Skeletal muscle tissue (tissue), 4 donors: ENCODE measurements around the gene CHMP1B. TPM values are rescaled to one million over a fixed set of nuclear protein-coding genes. Genes with fewer than 3 reads are reported as not detected.

Source experiments
- H3K27ac ChIP-seq: one replicate; pipeline ENCODE4 v1.7.0; 2013; ENCODE audit warnings: mild to moderate bottlenecking, low read depth, low read length, inconsistent platforms
- H3K27me3 ChIP-seq, 3 donors: one replicate each; pipeline ENCODE4 v1.7.0; 2013; ENCODE audit warnings: low read length in 3 of 3; ENCODE audit not compliant: control insufficient read depth in 3 of 3, insufficient read depth in 3 of 3
- H3K36me3 ChIP-seq, 3 donors: one replicate each; pipeline ENCODE4 v1.7.0; 2013; ENCODE audit warnings: low read length in 3 of 3; ENCODE audit not compliant: control insufficient read depth in 3 of 3, insufficient read depth in 3 of 3
- H3K4me1 ChIP-seq, 3 donors: one replicate each; pipeline ENCODE4 v1.7.0; 2013; ENCODE audit warnings: low read length in 3 of 3, mild to moderate bottlenecking in 3 of 3; ENCODE audit not compliant: control insufficient read depth in 3 of 3, insufficient read depth in 3 of 3
- H3K4me3 ChIP-seq, 3 donors: one replicate each; pipeline ENCODE4 v1.7.0; 2013; ENCODE audit warnings: low read length in 3 of 3
- H3K9ac ChIP-seq, 3 donors: one replicate each; pipeline ENCODE4 v1.7.0; 2013; ENCODE audit warnings: low read length in 3 of 3, mild to moderate bottlenecking in 3 of 3, moderate library complexity in 2 of 3, low read depth in 1 of 3
- H3K9me3 ChIP-seq, 3 donors: one replicate each; pipeline ENCODE4 v1.7.0; 2013; ENCODE audit warnings: low read length in 3 of 3; ENCODE audit not compliant: control insufficient read depth in 3 of 3
- total RNA-seq: library from RNA; depleted of rRNA; stranded (reverse); fragments of >200 nt; gene quantifications from one replicate; pipeline ENCODE4 v1.2.3, GENCODE V29; 2014
- donor health status: Osteomylitis.

CHMP1B gene
- total RNA-seq, 1 donor from 2014 or later = 29.2 TPM

GRCh38 chr18:11865071-11865470 lies 13.9 kb downstream of the CHMP1B start:
- Histone ChIP-seq H3K27me3 (no peaks in the 10 kb centered on the region), H3K36me3 (peaks cover 4 to 39% (median 24%) of the 10 kb centered on the region in 3 donors), H3K9ac (no peak overlapping the region)

DNA sequence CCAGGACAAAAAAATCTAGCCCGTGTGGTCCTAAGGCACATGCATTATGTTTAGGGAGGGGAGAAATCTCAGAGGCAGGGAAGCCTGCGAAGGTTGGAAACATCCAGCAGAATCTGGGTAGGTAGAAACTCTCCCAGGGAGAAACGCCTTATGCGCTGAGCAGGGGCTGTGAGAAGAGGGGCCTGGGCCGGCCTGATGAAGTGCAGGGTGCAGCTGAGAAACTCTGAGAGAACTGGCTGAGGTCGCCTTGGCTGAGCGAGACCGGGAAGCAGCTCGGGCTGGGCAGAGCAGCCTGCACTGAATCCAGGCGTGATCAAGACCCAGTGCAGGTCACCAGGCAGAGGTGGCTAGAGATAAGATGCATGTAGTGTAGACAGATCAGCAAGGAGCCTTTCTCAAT lies 15.1 kb downstream of the CHMP1B start:
- H3K27ac ChIP-seq = no peak overlapping the region
- no peak overlapping the region for H3K4me3 ChIP-seq
- no peak overlapping the region for H3K9ac ChIP-seq
- H3K27me3 ChIP-seq = no peaks in the 10 kb centered on the region
- H3K36me3 ChIP-seq = peaks cover 4 to 39% (median 24%) of the 10 kb centered on the region in 3 donors
- no peaks in the 10 kb centered on the region for H3K9me3 ChIP-seq
- no peaks in the 10 kb centered on the region for H3K4me1 ChIP-seq

More at GRCh38 chr18:11865071-11865470, 13.9 kb downstream of the CHMP1B start:
- Histone ChIP-seq H3K9me3 (no peaks in the 10 kb centered on the region), H3K4me3 (no peak overlapping the region), H3K27ac (no peak overlapping the region), H3K4me1 (peaks cover 0 to 7% (median 1%) of the 10 kb centered on the region in 3 donors)

GRCh38 chr18:11866764-11867163 lies 15.6 kb downstream of the CHMP1B start:
- Histone ChIP-seq H3K27ac (no peak overlapping the region), H3K9ac (no peak overlapping the region), H3K36me3 (peaks cover 4 to 36% (median 24%) of the 10 kb centered on the region in 3 donors), H3K4me3 (no peak overlapping the region), H3K4me1 (no peaks in the 10 kb centered on the region), H3K9me3 (no peaks in the 10 kb centered on the region), H3K27me3 (no peaks in the 10 kb centered on the region)

DNA sequence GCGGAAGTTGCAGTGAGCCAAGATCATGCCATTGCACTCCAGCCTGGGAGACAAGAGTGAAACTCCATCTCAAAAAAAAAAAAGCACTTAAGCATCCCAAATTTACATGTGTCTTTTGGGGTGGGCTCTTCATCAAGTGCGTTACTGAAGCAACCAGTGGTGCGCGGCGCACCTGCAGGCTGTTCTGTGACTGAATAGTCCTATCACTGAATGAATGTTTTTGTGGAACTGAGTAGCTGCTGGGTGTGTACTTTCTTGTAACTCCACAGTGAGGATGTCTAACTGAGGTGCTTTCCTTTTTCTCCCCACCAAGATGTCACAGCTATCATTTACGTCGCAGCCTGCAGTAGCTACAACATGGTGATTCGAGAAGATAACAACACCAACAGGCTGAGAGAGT lies 17.0 kb downstream of the CHMP1B start:
- H3K9me3 ChIP-seq = no peaks in the 10 kb centered on the region
- peaks cover 7 to 41% (median 27%) of the 10 kb centered on the region in 3 donors for H3K36me3 ChIP-seq
- no peak overlapping the region for H3K4me3 ChIP-seq
- peaks cover 4 to 9% (median 8%) of the 10 kb centered on the region in 3 donors for H3K4me1 ChIP-seq
- no peak overlapping the region for H3K9ac ChIP-seq
- no peaks in the 10 kb centered on the region for H3K27me3 ChIP-seq
- H3K27ac ChIP-seq = no peak overlapping the region

- peaks cover 17 to 48% (median 34%) of the 10 kb centered on the region in 3 donors for H3K36me3 ChIP-seq
- H3K4me1 ChIP-seq = peaks cover 4 to 9% (median 8%) of the 10 kb centered on the region in 3 donors
- H3K27ac ChIP-seq = no peak overlapping the region
These were observed 20.3 kb downstream of the CHMP1B start for GRCh38 chr18:11871501-11871900.

DNA sequence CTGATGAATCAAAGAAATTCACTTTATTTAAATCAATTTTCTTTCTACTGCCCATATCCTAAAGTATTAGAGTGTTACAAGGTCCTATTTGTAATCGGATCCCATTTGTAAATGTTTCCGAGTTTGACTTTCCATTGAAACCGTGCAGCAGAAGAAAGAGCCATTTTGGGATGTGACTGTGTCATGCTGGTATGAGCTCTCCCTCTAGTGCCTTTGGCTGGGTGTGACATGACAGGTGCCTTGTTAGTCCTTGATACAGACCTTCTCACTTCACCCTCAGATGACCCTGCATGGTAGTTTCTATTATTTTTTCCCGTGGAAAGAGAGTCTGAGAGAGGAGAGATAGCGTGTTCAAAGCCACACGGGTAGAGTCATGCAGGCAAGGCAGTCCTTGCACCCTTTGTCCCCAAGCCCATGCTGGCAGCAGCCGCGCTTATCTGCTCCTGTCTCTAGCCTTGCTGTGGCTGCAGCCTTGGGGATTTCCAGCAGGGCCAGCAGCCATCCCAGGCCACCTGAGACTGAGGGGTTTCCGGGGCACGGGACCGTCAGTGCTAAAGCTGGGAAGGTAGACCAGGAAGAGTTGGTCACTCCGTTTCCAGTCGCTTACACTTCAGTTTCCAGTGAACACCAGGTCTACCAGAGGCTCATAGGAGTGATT lies 21.4 kb downstream of the CHMP1B start:
- Histone ChIP-seq H3K4me3 (peak overlapping the region in 1 of 3 donors; percentile 29), H3K9me3 (no peaks in the 10 kb centered on the region), H3K9ac (peak overlapping the region in 2 of 3 donors; percentile 35 to 70), H3K27me3 (no peaks in the 10 kb centered on the region), H3K27ac (peak overlapping the region; percentile 40), H3K4me1 (peaks cover 4 to 9% (median 8%) of the 10 kb centered on the region in 3 donors), H3K36me3 (peaks cover 23 to 48% (median 35%) of the 10 kb centered on the region in 3 donors)

More at GRCh38 chr18:11871501-11871900, 20.3 kb downstream of the CHMP1B start:
- Histone ChIP-seq H3K4me3 (no peak overlapping the region), H3K9ac (no peak overlapping the region), H3K27me3 (no peaks in the 10 kb centered on the region), H3K9me3 (no peaks in the 10 kb centered on the region)

DNA sequence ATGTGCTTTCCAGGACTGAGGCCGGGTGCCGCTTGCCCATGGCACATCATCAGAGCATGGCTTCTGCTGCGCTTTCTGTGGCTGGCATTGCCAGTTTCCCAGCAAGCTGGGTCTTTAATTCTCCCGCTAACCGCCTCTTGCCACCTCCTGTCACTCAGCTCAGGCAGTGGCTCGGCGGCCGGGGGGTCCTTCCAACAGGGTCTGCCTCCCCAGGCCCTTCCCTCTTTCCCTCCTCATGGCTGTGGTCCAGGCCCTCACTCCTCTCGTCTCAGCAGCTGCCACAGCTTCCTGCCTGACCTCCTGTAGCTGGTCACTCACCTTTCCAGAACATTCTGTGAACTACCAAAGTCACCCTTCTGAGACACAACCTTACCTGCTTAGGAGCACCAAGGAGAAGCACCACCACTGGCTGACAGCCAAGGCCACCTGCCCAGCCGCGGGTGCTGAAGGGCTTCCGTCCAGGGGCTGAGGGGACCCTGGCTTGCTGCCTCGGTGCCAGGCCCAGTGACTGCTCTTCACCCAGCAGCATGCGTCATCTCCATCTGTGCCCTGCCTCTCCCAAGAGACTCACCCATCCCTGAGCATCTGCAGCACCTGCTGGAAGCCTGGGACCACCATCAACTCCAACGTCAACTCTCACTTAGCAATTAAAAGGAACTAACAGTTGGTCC lies 22.6 kb downstream of the CHMP1B start:
- peaks cover 28 to 48% (median 37%) of the 10 kb centered on the region in 3 donors for H3K36me3 ChIP-seq
- H3K4me3 ChIP-seq = no peak overlapping the region
- peaks cover 4 to 9% (median 8%) of the 10 kb centered on the region in 3 donors for H3K4me1 ChIP-seq
- no peaks in the 10 kb centered on the region for H3K27me3 ChIP-seq
- H3K27ac ChIP-seq = no peak overlapping the region
- H3K9ac ChIP-seq = peak overlapping the region in 1 of 3 donors; percentile 25
- H3K9me3 ChIP-seq = no peaks in the 10 kb centered on the region

DNA sequence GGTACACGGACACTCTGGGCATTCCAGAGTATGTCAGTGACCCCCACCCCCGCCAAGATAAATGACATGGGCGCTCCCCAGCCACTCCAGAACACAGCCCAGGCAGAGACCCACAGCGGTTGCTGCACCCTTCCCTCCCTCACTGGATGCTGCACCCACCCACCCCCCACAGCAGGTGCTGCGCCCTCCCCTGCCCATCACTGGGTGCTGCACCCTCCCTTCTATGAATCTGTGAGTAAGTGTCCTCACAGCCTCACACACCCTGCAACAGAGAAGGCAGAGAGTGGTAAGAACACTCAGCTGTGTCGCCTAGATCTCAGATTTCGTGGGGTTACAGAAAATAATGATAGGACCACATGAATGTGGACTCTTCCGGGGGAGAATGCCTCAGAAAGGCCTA lies 23.5 kb downstream of the CHMP1B start:
- no peak overlapping the region for H3K9ac ChIP-seq
- peaks cover 4 to 9% (median 8%) of the 10 kb centered on the region in 3 donors for H3K4me1 ChIP-seq
- H3K27ac ChIP-seq = no peak overlapping the region
- H3K4me3 ChIP-seq = no peak overlapping the region
- no peaks in the 10 kb centered on the region for H3K27me3 ChIP-seq
- H3K36me3 ChIP-seq = peaks cover 34 to 49% (median 39%) of the 10 kb centered on the region in 3 donors
- H3K9me3 ChIP-seq = no peaks in the 10 kb centered on the region

DNA sequence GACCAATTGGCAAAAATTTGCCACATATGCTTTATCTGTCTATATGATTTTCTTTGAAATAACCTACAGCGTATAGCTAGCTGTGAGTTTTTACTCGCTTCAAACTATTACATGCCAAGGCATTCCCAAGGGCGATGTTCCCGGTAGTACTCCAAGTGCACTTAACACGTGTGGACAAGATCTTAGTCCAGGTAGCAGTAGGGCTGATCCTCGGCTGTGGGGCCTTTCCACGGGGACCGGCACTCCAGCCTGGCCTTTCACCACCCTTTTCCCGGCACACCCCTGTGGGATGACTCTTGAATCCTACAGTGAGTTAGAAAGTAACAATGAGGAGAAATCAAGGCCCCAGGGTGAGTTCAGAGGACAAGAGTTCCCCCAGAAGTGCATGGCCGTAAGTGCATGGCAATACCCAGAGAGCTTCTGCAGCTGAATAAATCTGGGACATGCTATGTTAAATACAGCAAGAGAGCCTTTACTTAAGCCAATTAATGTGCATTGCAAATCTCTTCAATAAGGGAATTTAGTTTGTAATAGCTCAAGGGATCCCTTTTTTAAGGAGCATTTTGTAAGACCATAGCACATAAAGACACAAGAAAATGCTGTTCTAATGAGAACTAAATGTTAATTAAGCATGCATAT lies 26.4 kb downstream of the CHMP1B start:
- no peaks in the 10 kb centered on the region for H3K27me3 ChIP-seq
- no peak overlapping the region for H3K27ac ChIP-seq
- no peak overlapping the region for H3K9ac ChIP-seq
- no peak overlapping the region for H3K4me3 ChIP-seq
- no peaks in the 10 kb centered on the region for H3K9me3 ChIP-seq
- H3K4me1 ChIP-seq = peaks cover 3 to 4% (median 4%) of the 10 kb centered on the region in 3 donors
- H3K36me3 ChIP-seq = peaks cover 47 to 63% (median 52%) of the 10 kb centered on the region in 3 donors
